DOHH2 (cell line): ENCODE data around the gene ATP11A.

Source experiments
- H3F3A ChIP-seq: fragments of 200-600 bp; sonication (generic), shearing (Covaris generic); 2 replicates; pipeline ENCODE4 v1.6.0; 2016; ENCODE audit warnings: antibody characterized with exemption, mild to moderate bottlenecking; ENCODE audit not compliant: control insufficient read depth, insufficient read depth
- H3K27ac ChIP-seq: fragments of 200-600 bp; sonication (generic); 2 replicates; pipeline ENCODE4 v1.5.1; 2014; ENCODE audit warnings: low read depth, mild to moderate bottlenecking, low read length, moderate library complexity
- H3K27me3 ChIP-seq: fragments of 200-600 bp; sonication (generic); 2 replicates; pipeline ENCODE4 v1.6.1; 2014; ENCODE audit warnings: mild to moderate bottlenecking, low read length, mixed read lengths; ENCODE audit not compliant: control insufficient read depth
- H3K36me3 ChIP-seq: fragments of 200-600 bp; sonication (generic); 2 replicates; pipeline ENCODE4 v1.6.1; 2014; ENCODE audit warnings: mild to moderate bottlenecking, low read length, moderate library complexity, mixed read lengths; ENCODE audit not compliant: control insufficient read depth
- H3K4me1 ChIP-seq: fragments of 200-600 bp; sonication (generic); 2 replicates; pipeline ENCODE4 v1.6.1; 2014; ENCODE audit warnings: mild to moderate bottlenecking, low read length, mixed read lengths; ENCODE audit not compliant: control insufficient read depth
- H3K4me2 ChIP-seq: fragments of 200-600 bp; sonication (generic); 2 replicates; pipeline ENCODE4 v1.6.0; 2014; ENCODE audit warnings: mild to moderate bottlenecking, low read length, moderate library complexity
- H3K4me3 ChIP-seq: fragments of 200-600 bp; sonication (generic); 2 replicates; pipeline ENCODE4 v1.5.1; 2014; ENCODE audit warnings: mild to moderate bottlenecking, low read length, mixed read lengths
- H3K79me2 ChIP-seq: fragments of 200-600 bp; sonication (generic); 2 replicates; pipeline ENCODE4 v1.6.1; 2014; ENCODE audit warnings: mild to moderate bottlenecking, low read length, mixed read lengths; ENCODE audit not compliant: control insufficient read depth
- H3K9me2 ChIP-seq: fragments of 200-600 bp; sonication (generic); replicated peaks from 2 replicates; pipeline ENCODE4 v1.6.1; 2014; ENCODE audit warnings: mild to moderate bottlenecking, low read length, mixed read lengths; ENCODE audit not compliant: control insufficient read depth
- H3K9me3 ChIP-seq: fragments of 200-600 bp; sonication (generic); 2 replicates; pipeline ENCODE4 v1.6.1; 2014; ENCODE audit warnings: antibody characterized with exemption, low read length, mixed read lengths; ENCODE audit not compliant: control insufficient read depth, insufficient read depth
- H4K20me1 ChIP-seq: fragments of 200-600 bp; sonication (generic); 2 replicates; pipeline ENCODE4 v1.6.0; 2014; ENCODE audit warnings: low read depth, mild to moderate bottlenecking, antibody characterized with exemption, low read length, moderate library complexity; ENCODE audit not compliant: control insufficient read depth, insufficient read depth
- EZH2phosphoT487 ChIP-seq: fragments of 200-600 bp; sonication (generic); IDR thresholded peaks from 2 replicates; pipeline ENCODE4 v1.6.1; 2017; ENCODE audit warnings: borderline replicate concordance, mild to moderate bottlenecking, antibody characterized with exemption, low read length, moderate library complexity, mixed read lengths
- TF ChIP-seq, protein P1 (sequence below): fragments of 200-600 bp; sonication (generic); IDR thresholded peaks from one replicate; pipeline ENCODE4 v1.5.1; 2014; ENCODE audit warnings: antibody characterized with exemption, mild to moderate bottlenecking, low read depth, low read length; ENCODE audit not compliant: poor library complexity, severe bottlenecking

Gene ATP11A

DNA sequence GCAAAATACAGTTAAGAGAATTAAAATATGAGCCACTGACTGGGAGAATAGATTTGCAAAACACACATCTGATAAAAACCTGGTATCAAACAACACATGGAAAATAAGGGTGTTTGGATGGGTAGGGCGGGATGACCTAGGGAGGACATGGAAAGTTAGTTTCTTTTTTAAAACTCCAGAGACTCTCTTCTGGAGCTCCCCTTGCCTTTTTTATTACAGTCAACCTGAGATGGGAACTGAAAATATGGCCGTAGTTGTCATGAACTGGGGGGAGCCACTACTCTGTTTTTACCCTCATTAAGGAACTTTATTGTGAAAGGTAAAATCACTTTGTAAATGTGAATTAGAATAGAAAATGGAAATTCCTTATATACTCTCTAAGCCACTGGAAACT lies 113.0 kb downstream of the ATP11A start:
- Histone ChIP-seq H3K27ac (no peak overlapping the region), H3K27me3 (no peaks in the 10 kb centered on the region), H3K9me2 (no peaks in the 10 kb centered on the region), H3K4me2 (no peak overlapping the region), H3K36me3 (0 out of 2 replicates have a peak, but pooled peaks cover 3% of the 10 kb centered on the region), H4K20me1 (no peaks in the 10 kb centered on the region), H3K4me3 (no peak overlapping the region), H3K9me3 (no peaks in the 10 kb centered on the region), H3K4me1 (peaks cover 9% of the 10 kb centered on the region), H3F3A (no peaks in the 10 kb centered on the region), H3K79me2 (no peaks in the 10 kb centered on the region)
- TF ChIP-seq EZH2phosphoT487 = no peak
- TF ChIP-seq, protein P1, sequence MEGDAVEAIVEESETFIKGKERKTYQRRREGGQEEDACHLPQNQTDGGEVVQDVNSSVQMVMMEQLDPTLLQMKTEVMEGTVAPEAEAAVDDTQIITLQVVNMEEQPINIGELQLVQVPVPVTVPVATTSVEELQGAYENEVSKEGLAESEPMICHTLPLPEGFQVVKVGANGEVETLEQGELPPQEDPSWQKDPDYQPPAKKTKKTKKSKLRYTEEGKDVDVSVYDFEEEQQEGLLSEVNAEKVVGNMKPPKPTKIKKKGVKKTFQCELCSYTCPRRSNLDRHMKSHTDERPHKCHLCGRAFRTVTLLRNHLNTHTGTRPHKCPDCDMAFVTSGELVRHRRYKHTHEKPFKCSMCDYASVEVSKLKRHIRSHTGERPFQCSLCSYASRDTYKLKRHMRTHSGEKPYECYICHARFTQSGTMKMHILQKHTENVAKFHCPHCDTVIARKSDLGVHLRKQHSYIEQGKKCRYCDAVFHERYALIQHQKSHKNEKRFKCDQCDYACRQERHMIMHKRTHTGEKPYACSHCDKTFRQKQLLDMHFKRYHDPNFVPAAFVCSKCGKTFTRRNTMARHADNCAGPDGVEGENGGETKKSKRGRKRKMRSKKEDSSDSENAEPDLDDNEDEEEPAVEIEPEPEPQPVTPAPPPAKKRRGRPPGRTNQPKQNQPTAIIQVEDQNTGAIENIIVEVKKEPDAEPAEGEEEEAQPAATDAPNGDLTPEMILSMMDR = no peak

DNA sequence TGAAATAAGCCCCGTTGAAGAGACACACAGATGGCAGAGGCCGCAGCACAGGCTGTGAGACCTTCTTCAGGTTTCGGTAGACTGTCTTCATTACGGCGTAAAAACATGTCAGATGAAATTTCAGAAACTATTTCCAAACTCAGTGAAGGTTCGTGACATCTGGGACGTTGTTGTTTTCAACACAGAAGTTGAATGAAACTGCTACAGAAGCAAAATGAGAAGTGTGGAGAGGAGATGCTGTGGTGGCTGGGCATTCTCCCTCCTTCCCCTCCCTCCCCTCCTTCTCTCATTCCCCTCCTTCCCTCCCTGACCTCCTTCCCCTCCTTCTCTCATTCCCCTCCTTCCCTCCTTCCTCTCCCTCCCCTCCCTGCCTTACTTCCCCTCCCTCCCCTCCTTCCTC lies 113.6 kb downstream of the ATP11A start:
- Histone ChIP-seq H3K27me3 (no peaks in the 10 kb centered on the region), H3K9me2 (no peaks in the 10 kb centered on the region), H3K4me1 (peaks cover 9% of the 10 kb centered on the region), H3K4me3 (no peak overlapping the region), H3K36me3 (0 out of 2 replicates have a peak, but pooled peaks cover 3% of the 10 kb centered on the region), H3K9me3 (no peaks in the 10 kb centered on the region), H3K79me2 (no peaks in the 10 kb centered on the region), H3K27ac (no peak overlapping the region), H4K20me1 (no peaks in the 10 kb centered on the region), H3K4me2 (no peak overlapping the region), H3F3A (no peaks in the 10 kb centered on the region)
- TF ChIP-seq EZH2phosphoT487 = no peak
- TF ChIP-seq, protein P1 = no peak

DNA sequence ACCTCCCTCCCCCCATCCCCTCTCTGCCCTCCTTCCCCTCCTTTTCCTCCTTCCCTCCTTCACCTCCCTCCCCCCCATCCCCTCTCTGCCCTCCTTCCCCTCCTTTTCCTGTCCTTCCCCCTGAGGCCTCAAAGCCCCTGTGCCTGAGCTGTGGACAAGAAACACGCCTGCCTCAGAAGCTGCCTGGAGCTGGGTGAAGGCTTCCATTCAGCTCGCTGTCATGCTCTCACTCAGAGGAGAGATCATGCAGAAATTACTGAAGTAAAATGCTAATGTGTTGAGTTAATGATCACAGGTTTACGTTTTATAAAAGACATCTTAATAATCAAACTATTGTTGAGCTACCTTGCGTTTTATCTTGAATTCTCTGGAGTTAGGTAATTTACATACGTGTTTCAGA lies 114.5 kb downstream of the ATP11A start:
- H3K4me2 ChIP-seq = no peak overlapping the region
- no peaks in the 10 kb centered on the region for H3K9me3 ChIP-seq
- H3K4me1 ChIP-seq = peaks cover 9% of the 10 kb centered on the region
- no peaks in the 10 kb centered on the region for H3K27me3 ChIP-seq
- no peak overlapping the region for H3K4me3 ChIP-seq
- H4K20me1 ChIP-seq = no peaks in the 10 kb centered on the region
- H3F3A ChIP-seq = no peaks in the 10 kb centered on the region
- 0 out of 2 replicates have a peak, but pooled peaks cover 3% of the 10 kb centered on the region for H3K36me3 ChIP-seq
- no peak overlapping the region for H3K27ac ChIP-seq
- no peaks in the 10 kb centered on the region for H3K9me2 ChIP-seq
- H3K79me2 ChIP-seq = no peaks in the 10 kb centered on the region
- TF ChIP-seq EZH2phosphoT487 = no peak
- TF ChIP-seq, protein P1 = no peak
